GM12892 (cell line): Measurements from ENCODE around the gene KCNK7.

ENCODE experiments used
- POLR2A ChIP-seq: IDR thresholded peaks from 2 replicates; pipeline ENCODE4 v1.6.1; 2011; ENCODE audit warnings: low read depth, low read length, control low read depth
- TAF1 ChIP-seq: IDR thresholded peaks from 2 replicates; pipeline ENCODE4 v1.6.1; 2011; ENCODE audit warnings: low read depth, mild to moderate bottlenecking, control low read depth, low read length, borderline replicate concordance

- no peak for TF ChIP-seq POLR2A
- TF ChIP-seq TAF1 = no peak
Observed at GRCh38 chr11:65617990-65618751, 22.6 kb upstream of the KCNK7 start.
